WERI-Rb-1 (cell line): Measurements from ENCODE around the gene TNIP1.

ENCODE experiments used
- DNase-seq: peaks from one replicate; pipeline ENCODE4 v3.0.0-alpha.2; 2020
- H3K27ac ChIP-seq: fragments of 250-450 bp; sonication (Bioruptor Pico); 2 replicates; pipeline ENCODE4 v1.5.1; 2020; ENCODE audit warnings: mild to moderate bottlenecking, moderate library complexity
- H3K27me3 ChIP-seq: fragments of 250-450 bp; sonication (Bioruptor Pico); 2 replicates; pipeline ENCODE4 v1.5.1; 2021; ENCODE audit warnings: mild to moderate bottlenecking, low read depth, moderate library complexity; ENCODE audit not compliant: insufficient read depth, severe bottlenecking
- H3K36me3 ChIP-seq: fragments of 250-450 bp; sonication (Bioruptor Pico); 2 replicates; pipeline ENCODE4 v1.5.1; 2020; ENCODE audit warnings: mild to moderate bottlenecking, moderate library complexity
- H3K4me3 ChIP-seq: 2 replicates; pipeline ENCODE4 v1.5.1; 2011; ENCODE audit warnings: low read depth, mild to moderate bottlenecking, control low read depth, low read length
- H3K9me3 ChIP-seq: fragments of 250-450 bp; sonication (Bioruptor Pico); 2 replicates; pipeline ENCODE4 v1.5.1; 2021; ENCODE audit warnings: mild to moderate bottlenecking, moderate library complexity; ENCODE audit not compliant: severe bottlenecking
- TF ChIP-seq, protein P1 (sequence below): IDR thresholded peaks from 2 replicates; pipeline ENCODE4 v1.5.1; 2011; ENCODE audit warnings: low read depth, mild to moderate bottlenecking, control low read depth, inconsistent platforms, low read length

The TNIP1 gene

GRCh38 chr5:151080613-151081430, at the start of gene TNIP1:
TNIP1 (minus strand) TSS chr5:151081034; CDS start chr5:151065095, 15,939 bp downstream.
- DNase-seq: peak; percentile 92
- Histone ChIP-seq H3K36me3 (0 out of 2 replicates have a peak, but pooled peaks cover 2% of the 10 kb centered on the region), H3K27ac (peak within 1 kb of the TSS; percentile 96), H3K27me3 (no peaks in the 10 kb centered on the region), H3K9me3 (no peaks in the 10 kb centered on the region), H3K4me3 (peak within 1 kb of the TSS; percentile 69)
- TF ChIP-seq, protein P1, sequence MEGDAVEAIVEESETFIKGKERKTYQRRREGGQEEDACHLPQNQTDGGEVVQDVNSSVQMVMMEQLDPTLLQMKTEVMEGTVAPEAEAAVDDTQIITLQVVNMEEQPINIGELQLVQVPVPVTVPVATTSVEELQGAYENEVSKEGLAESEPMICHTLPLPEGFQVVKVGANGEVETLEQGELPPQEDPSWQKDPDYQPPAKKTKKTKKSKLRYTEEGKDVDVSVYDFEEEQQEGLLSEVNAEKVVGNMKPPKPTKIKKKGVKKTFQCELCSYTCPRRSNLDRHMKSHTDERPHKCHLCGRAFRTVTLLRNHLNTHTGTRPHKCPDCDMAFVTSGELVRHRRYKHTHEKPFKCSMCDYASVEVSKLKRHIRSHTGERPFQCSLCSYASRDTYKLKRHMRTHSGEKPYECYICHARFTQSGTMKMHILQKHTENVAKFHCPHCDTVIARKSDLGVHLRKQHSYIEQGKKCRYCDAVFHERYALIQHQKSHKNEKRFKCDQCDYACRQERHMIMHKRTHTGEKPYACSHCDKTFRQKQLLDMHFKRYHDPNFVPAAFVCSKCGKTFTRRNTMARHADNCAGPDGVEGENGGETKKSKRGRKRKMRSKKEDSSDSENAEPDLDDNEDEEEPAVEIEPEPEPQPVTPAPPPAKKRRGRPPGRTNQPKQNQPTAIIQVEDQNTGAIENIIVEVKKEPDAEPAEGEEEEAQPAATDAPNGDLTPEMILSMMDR: 0 out of 2 replicates have a peak, but pooled peaks have one; percentile 8

GRCh38 chr5:151130235-151130921, 49.5 kb upstream of the TNIP1 start:
- no peak for DNase-seq
- H3K9me3 ChIP-seq: no peaks in the 10 kb centered on the region
- H3K4me3 ChIP-seq: no peak overlapping the region
- H3K27me3 ChIP-seq: no peaks in the 10 kb centered on the region
- H3K27ac ChIP-seq: no peak overlapping the region
- TF ChIP-seq, protein P1: no peak
- H3K36me3 ChIP-seq: peaks cover 15% of the 10 kb centered on the region

GRCh38 chr5:151128817-151129216, 48.0 kb upstream of the TNIP1 start:
- no peak for DNase-seq
- Histone ChIP-seq H3K4me3 (no peak overlapping the region), H3K36me3 (peaks cover 12% of the 10 kb centered on the region), H3K27ac (no peak overlapping the region), H3K9me3 (no peaks in the 10 kb centered on the region), H3K27me3 (no peaks in the 10 kb centered on the region)
- TF ChIP-seq, protein P1: no peak

GRCh38 chr5:151127926-151128325, 47.1 kb upstream of the TNIP1 start:
- Histone ChIP-seq H3K27ac (no peak overlapping the region), H3K36me3 (peaks cover 12% of the 10 kb centered on the region), H3K4me3 (no peak overlapping the region), H3K27me3 (no peaks in the 10 kb centered on the region), H3K9me3 (no peaks in the 10 kb centered on the region)
- TF ChIP-seq, protein P1: no peak
- no peak for DNase-seq

GRCh38 chr5:151126199-151126645, 45.4 kb upstream of the TNIP1 start:
- DNase-seq: peak; percentile 66
- H3K27me3 ChIP-seq: no peaks in the 10 kb centered on the region
- H3K36me3 ChIP-seq: peaks cover 16% of the 10 kb centered on the region
- H3K27ac ChIP-seq: no peak overlapping the region
- H3K4me3 ChIP-seq: no peak overlapping the region
- H3K9me3 ChIP-seq: no peaks in the 10 kb centered on the region
- TF ChIP-seq, protein P1: peak; percentile 87
